ENCODE data around the gene MAL.

DNA sequence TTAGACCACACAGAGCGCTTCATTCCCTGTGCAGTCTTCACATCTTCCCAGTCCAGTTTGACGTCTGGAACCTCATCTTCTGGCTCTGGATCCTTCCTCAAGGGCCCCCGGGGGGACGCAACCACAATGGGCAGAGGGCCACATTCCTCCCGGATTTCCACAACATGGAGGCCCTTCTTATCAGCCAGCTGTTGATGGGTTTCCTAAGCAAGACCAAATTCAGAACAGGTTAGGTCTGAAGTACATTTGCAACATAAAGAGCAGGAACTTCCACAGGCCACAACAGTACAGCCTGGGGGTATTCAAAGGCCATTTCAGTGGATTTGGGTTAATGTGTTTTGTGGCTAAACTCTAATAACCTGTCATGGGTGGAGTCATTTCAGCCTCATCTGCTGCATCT is 61.9 kb downstream of the MAL start:
- TF ChIP-seq CTCF (IDR thresholded peaks at IDR 0.05) (no peak), POLR2A (IDR thresholded peaks at IDR 0.05) (no peak)

All from tibial nerve (tissue), 3 donors.